GM12878 (cell line): ENCODE data around the gene FDXACB1. TPM values are rescaled to one million over a fixed set of nuclear protein-coding genes. Genes with fewer than 3 reads are reported as not detected.

Experiments
- ASH2L ChIP-seq: fragments of 300-600, 200-600 bp; sonication (generic); IDR thresholded peaks from 2 replicates; pipeline ENCODE4 v1.6.1; 2017; ENCODE audit warnings: low read depth, mild to moderate bottlenecking, borderline replicate concordance
- ATF7 ChIP-seq: fragments of 450-650 bp; IDR thresholded peaks from 2 replicates; pipeline ENCODE4 v1.6.1; 2016; ENCODE audit warnings: low read depth, mild to moderate bottlenecking
- CBX3 ChIP-seq: fragments of 200-600 bp; sonication (generic); IDR thresholded peaks from 2 replicates; pipeline ENCODE4 v1.6.1; 2016; ENCODE audit warnings: low read depth, borderline replicate concordance
- ESRRA ChIP-seq: IDR thresholded peaks from 2 replicates; pipeline ENCODE4 v1.6.1; 2012; ENCODE audit warnings: mild to moderate bottlenecking, low read length, improper control_type of control experiment
- NFXL1 ChIP-seq: fragments of 450-650 bp; IDR thresholded peaks from 2 replicates; pipeline ENCODE4 v1.6.1; 2017; ENCODE audit warnings: antibody characterized with exemption, mild to moderate bottlenecking, borderline replicate concordance
- POLR2AphosphoS5 ChIP-seq: IDR thresholded peaks from 2 replicates; pipeline ENCODE4 v1.6.1; 2011; ENCODE audit warnings: mild to moderate bottlenecking, low read length, inconsistent platforms
- RAD51 ChIP-seq: fragments of 450-650 bp; IDR thresholded peaks from 2 replicates; pipeline ENCODE4 v1.6.1; 2016; ENCODE audit warnings: moderate library complexity, mild to moderate bottlenecking, inconsistent platforms
- RELA ChIP-seq: fragments of 450-650 bp; IDR thresholded peaks from 2 replicates; pipeline ENCODE4 v1.8.0; 2014; ENCODE audit warnings: borderline replicate concordance; ENCODE audit not compliant: partially characterized antibody
- SUPT20H ChIP-seq: IDR thresholded peaks from 2 replicates; pipeline ENCODE4 v1.6.1; 2011; ENCODE audit warnings: low read depth, mild to moderate bottlenecking, low read length, moderate library complexity, borderline replicate concordance; ENCODE audit not compliant: control insufficient read depth
- SUZ12 ChIP-seq: fragments of 200-600 bp; sonication (generic); IDR thresholded peaks from one replicate; pipeline ENCODE4 v1.6.1; 2018; ENCODE audit warnings: antibody characterized with exemption, mild to moderate bottlenecking; ENCODE audit not compliant: unreplicated experiment
- polyA plus RNA-seq, 11 experiments: library from polyadenylated mRNA; depleted of rRNA in 4 of 11; unstranded in 6 of 11; stranded (reverse) in 5 of 11; fragments of >200 nt; fragmentation: Nextera tagmentation in 4 of 11; fragmentation: Illumina TruSeq in 1 of 11; extraction: Ambion mirVana in 4 of 11; extraction: Trizol in 1 of 11; gene quantifications; 1 replicate in 1 of 11; 2 replicates in 10 of 11; pipeline versions ENCODE4 v1.2.1 to v1.2.3, GENCODE V29; 2011 to 2016; ENCODE audit warnings: inconsistent platforms in 2 of 11, missing spikeins in 2 of 11, low read depth in 1 of 11
- total RNA-seq, 4 experiments: library from RNA; depleted of rRNA in 3 of 4; stranded (reverse); fragments of >200 nt in 3 of 4; fragmentation: Illumina TruSeq in 1 of 4; extraction: Trizol in 1 of 4; gene quantifications; 2 replicates each; pipeline versions ENCODE4 v1.2.1 to v1.2.3, GENCODE V29; 2013 to 2021
- TF ChIP-seq, protein P1 (sequence below): fragments of 450-650 bp; IDR thresholded peaks from 2 replicates; pipeline ENCODE4 v1.6.1; 2017; ENCODE audit warnings: mild to moderate bottlenecking, moderate library complexity
- TF ChIP-seq, protein P2 (sequence below): fragments of 450-650 bp; IDR thresholded peaks from 2 replicates; pipeline ENCODE4 v1.6.1; 2017; ENCODE audit warnings: mild to moderate bottlenecking, moderate library complexity
- TF ChIP-seq, protein P3 (sequence below): IDR thresholded peaks from 2 replicates; pipeline ENCODE4 v1.6.1; 2012; ENCODE audit warnings: low read depth, low read length, improper control_type of control experiment
- TF ChIP-seq, protein P4 (sequence below): IDR thresholded peaks from 2 replicates; pipeline ENCODE4 v1.6.1; 2012; ENCODE audit warnings: mild to moderate bottlenecking, low read depth, low read length

The FDXACB1 gene
- total and polyA plus RNA-seq, 10 of the 15 experiments (the other 5 are each of a cell fraction or from before 2014, with no cell fraction given): 7.4 to 13.3 (median 9.7) TPM

DNA sequence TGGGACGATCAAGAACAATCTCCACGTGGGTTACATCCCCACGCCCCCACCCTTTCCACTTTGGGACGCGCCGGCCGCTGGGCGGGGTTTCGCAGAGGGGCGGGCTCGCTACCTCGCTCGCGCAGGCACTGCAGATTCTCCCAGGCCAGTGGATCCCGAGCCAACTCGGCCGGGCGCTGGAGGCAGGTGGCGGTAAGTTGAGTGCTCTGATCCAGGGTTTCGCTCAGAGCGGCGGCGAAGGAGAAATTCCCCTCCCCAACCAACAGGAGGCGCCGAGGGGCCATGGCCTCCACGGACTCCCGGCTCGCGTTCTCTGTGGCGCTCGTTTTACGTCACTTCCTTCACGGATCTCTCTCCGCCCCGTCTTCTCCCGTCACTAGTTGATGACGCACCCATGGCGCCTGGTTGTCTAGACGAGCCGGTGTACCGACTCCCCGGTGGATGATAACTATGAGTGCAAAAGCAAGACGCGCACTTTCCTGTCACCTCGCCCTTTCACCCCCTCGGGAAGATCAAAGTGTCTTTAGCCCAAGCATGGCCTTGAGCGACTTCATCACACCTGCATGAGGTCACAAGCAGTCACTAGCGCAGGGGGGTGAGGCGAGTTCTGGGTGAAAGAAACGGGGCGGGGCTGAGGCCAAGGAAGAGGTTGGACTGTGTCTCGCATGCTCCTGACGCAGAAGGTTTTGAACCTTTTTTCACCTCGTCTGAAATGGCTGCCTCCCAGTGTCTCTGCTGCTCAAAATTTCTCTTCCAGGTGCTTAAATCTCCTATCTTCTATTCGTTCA lies at the start of gene FDXACB1, which contains the start of gene CFAP68 (continued):
- TF ChIP-seq, protein P1, sequence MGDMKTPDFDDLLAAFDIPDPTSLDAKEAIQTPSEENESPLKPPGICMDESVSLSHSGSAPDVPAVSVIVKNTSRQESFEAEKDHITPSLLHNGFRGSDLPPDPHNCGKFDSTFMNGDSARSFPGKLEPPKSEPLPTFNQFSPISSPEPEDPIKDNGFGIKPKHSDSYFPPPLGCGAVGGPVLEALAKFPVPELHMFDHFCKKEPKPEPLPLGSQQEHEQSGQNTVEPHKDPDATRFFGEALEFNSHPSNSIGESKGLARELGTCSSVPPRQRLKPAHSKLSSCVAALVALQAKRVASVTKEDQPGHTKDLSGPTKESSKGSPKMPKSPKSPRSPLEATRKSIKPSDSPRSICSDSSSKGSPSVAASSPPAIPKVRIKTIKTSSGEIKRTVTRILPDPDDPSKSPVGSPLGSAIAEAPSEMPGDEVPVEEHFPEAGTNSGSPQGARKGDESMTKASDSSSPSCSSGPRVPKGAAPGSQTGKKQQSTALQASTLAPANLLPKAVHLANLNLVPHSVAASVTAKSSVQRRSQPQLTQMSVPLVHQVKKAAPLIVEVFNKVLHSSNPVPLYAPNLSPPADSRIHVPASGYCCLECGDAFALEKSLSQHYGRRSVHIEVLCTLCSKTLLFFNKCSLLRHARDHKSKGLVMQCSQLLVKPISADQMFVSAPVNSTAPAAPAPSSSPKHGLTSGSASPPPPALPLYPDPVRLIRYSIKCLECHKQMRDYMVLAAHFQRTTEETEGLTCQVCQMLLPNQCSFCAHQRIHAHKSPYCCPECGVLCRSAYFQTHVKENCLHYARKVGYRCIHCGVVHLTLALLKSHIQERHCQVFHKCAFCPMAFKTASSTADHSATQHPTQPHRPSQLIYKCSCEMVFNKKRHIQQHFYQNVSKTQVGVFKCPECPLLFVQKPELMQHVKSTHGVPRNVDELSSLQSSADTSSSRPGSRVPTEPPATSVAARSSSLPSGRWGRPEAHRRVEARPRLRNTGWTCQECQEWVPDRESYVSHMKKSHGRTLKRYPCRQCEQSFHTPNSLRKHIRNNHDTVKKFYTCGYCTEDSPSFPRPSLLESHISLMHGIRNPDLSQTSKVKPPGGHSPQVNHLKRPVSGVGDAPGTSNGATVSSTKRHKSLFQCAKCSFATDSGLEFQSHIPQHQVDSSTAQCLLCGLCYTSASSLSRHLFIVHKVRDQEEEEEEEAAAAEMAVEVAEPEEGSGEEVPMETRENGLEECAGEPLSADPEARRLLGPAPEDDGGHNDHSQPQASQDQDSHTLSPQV: 0 out of 2 replicates have a peak, but pooled peaks have one; percentile 83
- TF ChIP-seq NFXL1 (no peak), CBX3 (no peak), RAD51 (peak; percentile 51; the same call in 1 of the 2 replicates), ATF7 (peak; percentile 92), RELA (peak; percentile 77), POLR2AphosphoS5 (peak; percentile 81), ASH2L (0 out of 2 replicates have a peak, but pooled peaks have one; percentile 45), ESRRA (no peak; the same call in 1 of the 2 replicates), SUZ12 (no peak), SUPT20H (no peak)
- TF ChIP-seq, protein P2, sequence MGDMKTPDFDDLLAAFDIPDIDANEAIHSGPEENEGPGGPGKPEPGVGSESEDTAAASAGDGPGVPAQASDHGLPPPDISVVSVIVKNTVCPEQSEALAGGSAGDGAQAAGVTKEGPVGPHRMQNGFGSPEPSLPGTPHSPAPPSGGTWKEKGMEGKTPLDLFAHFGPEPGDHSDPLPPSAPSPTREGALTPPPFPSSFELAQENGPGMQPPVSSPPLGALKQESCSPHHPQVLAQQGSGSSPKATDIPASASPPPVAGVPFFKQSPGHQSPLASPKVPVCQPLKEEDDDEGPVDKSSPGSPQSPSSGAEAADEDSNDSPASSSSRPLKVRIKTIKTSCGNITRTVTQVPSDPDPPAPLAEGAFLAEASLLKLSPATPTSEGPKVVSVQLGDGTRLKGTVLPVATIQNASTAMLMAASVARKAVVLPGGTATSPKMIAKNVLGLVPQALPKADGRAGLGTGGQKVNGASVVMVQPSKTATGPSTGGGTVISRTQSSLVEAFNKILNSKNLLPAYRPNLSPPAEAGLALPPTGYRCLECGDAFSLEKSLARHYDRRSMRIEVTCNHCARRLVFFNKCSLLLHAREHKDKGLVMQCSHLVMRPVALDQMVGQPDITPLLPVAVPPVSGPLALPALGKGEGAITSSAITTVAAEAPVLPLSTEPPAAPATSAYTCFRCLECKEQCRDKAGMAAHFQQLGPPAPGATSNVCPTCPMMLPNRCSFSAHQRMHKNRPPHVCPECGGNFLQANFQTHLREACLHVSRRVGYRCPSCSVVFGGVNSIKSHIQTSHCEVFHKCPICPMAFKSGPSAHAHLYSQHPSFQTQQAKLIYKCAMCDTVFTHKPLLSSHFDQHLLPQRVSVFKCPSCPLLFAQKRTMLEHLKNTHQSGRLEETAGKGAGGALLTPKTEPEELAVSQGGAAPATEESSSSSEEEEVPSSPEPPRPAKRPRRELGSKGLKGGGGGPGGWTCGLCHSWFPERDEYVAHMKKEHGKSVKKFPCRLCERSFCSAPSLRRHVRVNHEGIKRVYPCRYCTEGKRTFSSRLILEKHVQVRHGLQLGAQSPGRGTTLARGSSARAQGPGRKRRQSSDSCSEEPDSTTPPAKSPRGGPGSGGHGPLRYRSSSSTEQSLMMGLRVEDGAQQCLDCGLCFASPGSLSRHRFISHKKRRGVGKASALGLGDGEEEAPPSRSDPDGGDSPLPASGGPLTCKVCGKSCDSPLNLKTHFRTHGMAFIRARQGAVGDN: peak; percentile 75; the same call in 1 of the 2 replicates
- TF ChIP-seq, protein P3, sequence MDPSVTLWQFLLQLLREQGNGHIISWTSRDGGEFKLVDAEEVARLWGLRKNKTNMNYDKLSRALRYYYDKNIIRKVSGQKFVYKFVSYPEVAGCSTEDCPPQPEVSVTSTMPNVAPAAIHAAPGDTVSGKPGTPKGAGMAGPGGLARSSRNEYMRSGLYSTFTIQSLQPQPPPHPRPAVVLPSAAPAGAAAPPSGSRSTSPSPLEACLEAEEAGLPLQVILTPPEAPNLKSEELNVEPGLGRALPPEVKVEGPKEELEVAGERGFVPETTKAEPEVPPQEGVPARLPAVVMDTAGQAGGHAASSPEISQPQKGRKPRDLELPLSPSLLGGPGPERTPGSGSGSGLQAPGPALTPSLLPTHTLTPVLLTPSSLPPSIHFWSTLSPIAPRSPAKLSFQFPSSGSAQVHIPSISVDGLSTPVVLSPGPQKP: no peak; the same call in 1 of the 2 replicates
- TF ChIP-seq, protein P4, sequence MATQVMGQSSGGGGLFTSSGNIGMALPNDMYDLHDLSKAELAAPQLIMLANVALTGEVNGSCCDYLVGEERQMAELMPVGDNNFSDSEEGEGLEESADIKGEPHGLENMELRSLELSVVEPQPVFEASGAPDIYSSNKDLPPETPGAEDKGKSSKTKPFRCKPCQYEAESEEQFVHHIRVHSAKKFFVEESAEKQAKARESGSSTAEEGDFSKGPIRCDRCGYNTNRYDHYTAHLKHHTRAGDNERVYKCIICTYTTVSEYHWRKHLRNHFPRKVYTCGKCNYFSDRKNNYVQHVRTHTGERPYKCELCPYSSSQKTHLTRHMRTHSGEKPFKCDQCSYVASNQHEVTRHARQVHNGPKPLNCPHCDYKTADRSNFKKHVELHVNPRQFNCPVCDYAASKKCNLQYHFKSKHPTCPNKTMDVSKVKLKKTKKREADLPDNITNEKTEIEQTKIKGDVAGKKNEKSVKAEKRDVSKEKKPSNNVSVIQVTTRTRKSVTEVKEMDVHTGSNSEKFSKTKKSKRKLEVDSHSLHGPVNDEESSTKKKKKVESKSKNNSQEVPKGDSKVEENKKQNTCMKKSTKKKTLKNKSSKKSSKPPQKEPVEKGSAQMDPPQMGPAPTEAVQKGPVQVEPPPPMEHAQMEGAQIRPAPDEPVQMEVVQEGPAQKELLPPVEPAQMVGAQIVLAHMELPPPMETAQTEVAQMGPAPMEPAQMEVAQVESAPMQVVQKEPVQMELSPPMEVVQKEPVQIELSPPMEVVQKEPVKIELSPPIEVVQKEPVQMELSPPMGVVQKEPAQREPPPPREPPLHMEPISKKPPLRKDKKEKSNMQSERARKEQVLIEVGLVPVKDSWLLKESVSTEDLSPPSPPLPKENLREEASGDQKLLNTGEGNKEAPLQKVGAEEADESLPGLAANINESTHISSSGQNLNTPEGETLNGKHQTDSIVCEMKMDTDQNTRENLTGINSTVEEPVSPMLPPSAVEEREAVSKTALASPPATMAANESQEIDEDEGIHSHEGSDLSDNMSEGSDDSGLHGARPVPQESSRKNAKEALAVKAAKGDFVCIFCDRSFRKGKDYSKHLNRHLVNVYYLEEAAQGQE: no peak
